Psoas muscle (tissue), 8 donors: ENCODE data around the gene PHAF1. TPM values are rescaled to one million over a fixed set of nuclear protein-coding genes. Genes with fewer than 3 reads are reported as not detected.

ENCODE experiments used
- ATAC-seq, 4 donors: fragments of 200-7000 bp; cut with Tn5 transposase; one replicate each; pipeline ENCODE4 v1.9.1; 2020; ENCODE audit warnings: moderate library complexity in 3 of 4, mild to moderate bottlenecking in 2 of 4
- DNase-seq, 2 donors: peaks; one replicate each; pipeline ENCODE4 v3.0.0-alpha.2; 2020
- H3K27ac ChIP-seq: fragments of 200-600 bp; one replicate; pipeline ENCODE4 v1.8.0; 2022
- H3K27me3 ChIP-seq, 3 donors: fragments of 200-600 bp in 1 of 3; one replicate each; pipeline versions ENCODE4 v1.6.1 to v1.8.0; 2013 to 2022; ENCODE audit warnings: low read length in 2 of 3, mild to moderate bottlenecking in 2 of 3, moderate library complexity in 1 of 3; ENCODE audit not compliant: insufficient read depth in 3 of 3
- H3K36me3 ChIP-seq, 2 donors: fragments of 200-600 bp in 1 of 2; one replicate each; pipeline versions ENCODE4 v1.6.1 to v1.8.0; 2013 to 2022; ENCODE audit warnings: low read depth in 1 of 2, mild to moderate bottlenecking in 1 of 2, moderate library complexity in 1 of 2; ENCODE audit not compliant: insufficient read depth in 1 of 2
- H3K4me1 ChIP-seq: fragments of 200-600 bp; one replicate; pipeline ENCODE4 v1.8.0; 2022
- H3K4me3 ChIP-seq: fragments of 200-600 bp; one replicate; pipeline ENCODE4 v1.8.0; 2022; ENCODE audit warnings: mild to moderate bottlenecking
- H3K9me3 ChIP-seq: fragments of 200-600 bp; one replicate; pipeline ENCODE4 v1.8.0; 2022
- CTCF ChIP-seq: fragments of 200-600 bp; IDR thresholded peaks from one replicate; pipeline ENCODE4 v1.8.0; 2022; ENCODE audit warnings: antibody characterized with exemption
- WGBS, 3 donors: extraction: QIAGEN DNeasy Blood & Tissue Kit; methylation state at CpG; one replicate each; pipeline versions ENCODE4 v1.1.6 to v1.1.7; 2013; 5-methylcytosine and 5-hydroxymethylcytosine counted together
- intact Hi-C, 2 donors: fragments of 100-400 bp; cut with DNase I; formaldehyde crosslinking; loops; one replicate each; pipeline versions ENCODE4 v1.11.0 to v1.14.2; 2022
- polyA plus RNA-seq, 3 donors: library from polyadenylated mRNA; stranded (reverse); fragments of 200-250 nt; gene quantifications; one replicate each; pipeline ENCODE4 v1.2.3, GENCODE V29; 2013
- total RNA-seq, 4 donors: library from RNA; stranded (reverse); fragmentation: NEBNext Ultra II Directional in 2 of 4; extraction: Animal tissue kit (Norgen Biotek cat#: 25700) in 2 of 4; gene quantifications; one replicate each; pipeline versions ENCODE4 v1.2.1 to v1.2.4, GENCODE V29; 2021 to 2023
- donor health status: healthy with polysubstance abuse.
- donor health status: DM: no; HTN: no; CAD: no; lungs with moderate emphysema.
- donor health status: Bipolar disorder and iron deficiency.
- donor health status: healthy.
- donor health status: DM: yes; HTN: yes; CAD: no.
- donor health status: DM: no; HTN: no; CAD: no.
- donor health status: DM: no; HTN: no; CAD: no.
- donor health status: DM: yes; HTN: yes; CAD: no.

PHAF1 gene
- total and polyA plus RNA-seq, 7 donors = 12.2 to 60.4 (median 15.4) TPM

- no peak overlapping the region for H3K27ac ChIP-seq
- ATAC-seq (no peak), DNase-seq (no peak)
- TF ChIP-seq CTCF = no peak
- H3K4me1 ChIP-seq = peaks cover 37% of the 10 kb centered on the region
- H3K27me3 ChIP-seq = no peaks in the 10 kb centered on the region
- H3K36me3 ChIP-seq = peaks cover 0 to 17% of the 10 kb centered on the region in 2 donors
- intact Hi-C loops = no loop called here
- H3K4me3 ChIP-seq = no peak overlapping the region
- no peaks in the 10 kb centered on the region for H3K9me3 ChIP-seq
Measured at GRCh38 chr16:67089101-67089500, 20.6 kb upstream of the PHAF1 start.

- H3K4me1 ChIP-seq = peaks cover 18% of the 10 kb centered on the region
- H3K27ac ChIP-seq = no peak overlapping the region
- TF ChIP-seq CTCF = no peak
- ATAC-seq (peak in 1 of 4 donors; percentile 37), DNase-seq (no peak)
- 88 to 95% (median 91%) methylated on average over 4 of the region's 4 CpGs for WGBS, 3 donors
- intact Hi-C loops = loop anchor here in 1 of 2 donors (5.0 kb wide), 1 partner anchor 55 kb away; no protein-coding TSS in a partner anchor
- H3K4me3 ChIP-seq = no peak overlapping the region
- H3K27me3 ChIP-seq = no peaks in the 10 kb centered on the region
- H3K36me3 ChIP-seq = peaks cover 0 to 7% of the 10 kb centered on the region in 2 donors
- no peaks in the 10 kb centered on the region for H3K9me3 ChIP-seq
Measured at GRCh38 chr16:67091906-67092566, 17.7 kb upstream of the PHAF1 start.

GRCh38 chr16:67093098-67093726 lies 16.5 kb upstream of the PHAF1 start:
- TF ChIP-seq CTCF = no peak
- Histone ChIP-seq H3K27me3 (no peaks in the 10 kb centered on the region), H3K4me1 (peaks cover 14% of the 10 kb centered on the region), H3K9me3 (no peaks in the 10 kb centered on the region), H3K27ac (no peak overlapping the region), H3K4me3 (no peak overlapping the region), H3K36me3 (peaks cover 0 to 7% of the 10 kb centered on the region in 2 donors)
- ATAC-seq (no peak), DNase-seq (no peak)
- 83 to 90% (median 88%) methylated on average over 4 of the region's 4 CpGs for WGBS, 3 donors
- intact Hi-C loops = loop anchor here in 1 of 2 donors (5.0 kb wide), 1 partner anchor 56 kb away; no protein-coding TSS in a partner anchor

- no peak for ATAC-seq
- H3K9me3 ChIP-seq = no peaks in the 10 kb centered on the region
- intact Hi-C loops = no loop called here
- H3K27me3 ChIP-seq = no peaks in the 10 kb centered on the region
- 67 to 73% (median 72%) methylated on average over 2 of the region's 2 CpGs for WGBS, 3 donors
- TF ChIP-seq CTCF = no peak
- no peak for DNase-seq
- H3K36me3 ChIP-seq = peaks cover 0 to 29% of the 10 kb centered on the region in 2 donors
- H3K4me1 ChIP-seq = peaks cover 15% of the 10 kb centered on the region
- H3K27ac ChIP-seq = no peak overlapping the region
- H3K4me3 ChIP-seq = no peak overlapping the region
Measured at GRCh38 chr16:67098599-67098998, 11.1 kb upstream of the PHAF1 start.
